Measurements from ENCODE around the gene SLC39A7.

GRCh38 chr6:33208091-33208967, 7.7 kb downstream of the SLC39A7 start, which contains the start of gene RING1:
- TF ChIP-seq CTCF (IDR thresholded peaks at IDR 0.05; ENCODE audit: insufficient read depth, low read length) (no peak), SPI1 (IDR thresholded peaks at IDR 0.05; ENCODE audit: borderline replicate concordance, low read depth) (no peak), GABPA (IDR thresholded peaks at IDR 0.05; ENCODE audit: low read depth) (peak; percentile 74)

All from HL-60 (cell line).